22Rv1 (cell line): ENCODE measurements around the gene BCL2L2.

ENCODE experiments used
- CTCF ChIP-seq: fragments of 450-650 bp; IDR thresholded peaks from 2 replicates; pipeline ENCODE4 v1.5.1; 2017; ENCODE audit warnings: mild to moderate bottlenecking
- ZFX ChIP-seq: fragments of 450-650 bp; IDR thresholded peaks from 2 replicates; pipeline ENCODE4 v1.6.1; 2017; ENCODE audit warnings: antibody characterized with exemption, borderline replicate concordance

GRCh38 chr14:23359722-23360447, 53.3 kb downstream of the BCL2L2 start:
- no peak for TF ChIP-seq CTCF
- no peak for TF ChIP-seq ZFX
